SU-DHL-6 (cell line): Measurements from ENCODE around the gene TRIM63.
"Not testable (repeated sequence)": the region's sequence is repeated elsewhere in the genome, so short reads cannot be mapped to it uniquely, and the experiment has no call there.

Experiments used
- H2AFZ ChIP-seq: fragments of 200-600 bp; sonication (generic); 2 replicates; pipeline ENCODE4 v1.6.1; 2014; ENCODE audit warnings: low read depth, mild to moderate bottlenecking, moderate library complexity, mixed read lengths, antibody characterized with exemption, low read length; ENCODE audit not compliant: severe bottlenecking
- H3F3A ChIP-seq: fragments of 200-600 bp; shearing (Covaris generic); 2 replicates; pipeline ENCODE4 v1.6.0; 2016; ENCODE audit warnings: antibody characterized with exemption, mild to moderate bottlenecking; ENCODE audit not compliant: insufficient read depth
- H3K27ac ChIP-seq: fragments of 200-600 bp; sonication (generic); 2 replicates; pipeline ENCODE4 v1.5.1; 2016; ENCODE audit warnings: low read depth, mild to moderate bottlenecking, low read length, moderate library complexity, mixed read lengths
- H3K27me3 ChIP-seq: fragments of 200-600 bp; sonication (generic), shearing (Covaris generic); 2 replicates; pipeline ENCODE4 v1.6.0; 2014; ENCODE audit warnings: mild to moderate bottlenecking, low read length
- H3K36me3 ChIP-seq: fragments of 200-600 bp; sonication (generic); 2 replicates; pipeline ENCODE4 v1.6.1; 2014; ENCODE audit warnings: mild to moderate bottlenecking, low read length, mixed read lengths
- H3K4me2 ChIP-seq: fragments of 300-600, 200-600 bp; shearing (Covaris generic), sonication (generic); 2 replicates; pipeline ENCODE4 v1.6.0; 2014; ENCODE audit warnings: low read length, low read depth, mild to moderate bottlenecking; ENCODE audit not compliant: poor library complexity, severe bottlenecking
- H3K4me3 ChIP-seq: fragments of 200-600 bp; sonication (generic); 2 replicates; pipeline ENCODE4 v1.5.1; 2014; ENCODE audit warnings: antibody characterized with exemption, low read length, mild to moderate bottlenecking, mixed read lengths; ENCODE audit not compliant: insufficient read depth, poor library complexity, severe bottlenecking
- H3K79me2 ChIP-seq: fragments of 200-600 bp; sonication (generic); 2 replicates; pipeline ENCODE4 v1.6.1; 2014; ENCODE audit warnings: mild to moderate bottlenecking, low read length, moderate library complexity; ENCODE audit not compliant: insufficient read depth
- H3K9ac ChIP-seq: fragments of 200-600 bp; sonication (generic); 2 replicates; pipeline ENCODE4 v1.7.0; 2014; ENCODE audit warnings: mild to moderate bottlenecking, low read length
- H3K9me2 ChIP-seq: fragments of 200-600 bp; sonication (generic); replicated peaks from 2 replicates; pipeline ENCODE4 v1.6.1; 2014; ENCODE audit warnings: low read length; ENCODE audit not compliant: insufficient read depth
- H3K9me3 ChIP-seq: fragments of 200-600 bp; sonication (generic); 2 replicates; pipeline ENCODE4 v1.6.1; 2014; ENCODE audit warnings: low read length, mixed read lengths; ENCODE audit not compliant: insufficient read depth
- H4K20me1 ChIP-seq: fragments of 200-600 bp; sonication (generic); 2 replicates; pipeline ENCODE4 v1.6.1; 2014; ENCODE audit warnings: low read depth, mild to moderate bottlenecking, antibody characterized with exemption, low read length, moderate library complexity, mixed read lengths
- CTCF ChIP-seq: fragments of 200-600 bp; sonication (generic); IDR thresholded peaks from one replicate; pipeline ENCODE4 v1.5.1; 2017; ENCODE audit warnings: antibody characterized with exemption, mild to moderate bottlenecking, low read length, moderate library complexity; ENCODE audit not compliant: insufficient read depth, poor library complexity, severe bottlenecking
- EZH2phosphoT487 ChIP-seq: fragments of 200-600 bp; sonication (generic), shearing (Covaris generic); conservative IDR thresholded peaks from 2 replicates; pipeline ENCODE4 v1.6.1; 2018; ENCODE audit warnings: mild to moderate bottlenecking, antibody characterized with exemption, low read length, moderate library complexity, mixed read lengths

Gene TRIM63

GRCh38 chr1:26094677-26095383 lies 27.4 kb upstream of the TRIM63 start:
- no peak overlapping the region for H3K9ac ChIP-seq
- no peak overlapping the region for H3K27ac ChIP-seq
- H3K27me3 ChIP-seq = no peaks in the 10 kb centered on the region
- H4K20me1 ChIP-seq = no peaks in the 10 kb centered on the region
- H3K4me2 ChIP-seq = no peak overlapping the region
- no peak overlapping the region for H2AFZ ChIP-seq
- no peaks in the 10 kb centered on the region for H3K79me2 ChIP-seq
- no peaks in the 10 kb centered on the region for H3K9me3 ChIP-seq
- H3K4me3 ChIP-seq = no peak overlapping the region
- H3K9me2 ChIP-seq = no peaks in the 10 kb centered on the region
- no peaks in the 10 kb centered on the region for H3K36me3 ChIP-seq
- no peaks in the 10 kb centered on the region for H3F3A ChIP-seq
- TF ChIP-seq CTCF (no peak), EZH2phosphoT487 (no peak)

GRCh38 chr1:26094076-26094669 lies 26.7 kb upstream of the TRIM63 start:
- H3K79me2 ChIP-seq = no peaks in the 10 kb centered on the region
- no peak for TF ChIP-seq CTCF
- TF ChIP-seq EZH2phosphoT487 = no peak
- no peak overlapping the region for H3K9ac ChIP-seq
- no peaks in the 10 kb centered on the region for H3K36me3 ChIP-seq
- no peaks in the 10 kb centered on the region for H4K20me1 ChIP-seq
- H3K9me2 ChIP-seq = no peaks in the 10 kb centered on the region
- no peak overlapping the region for H2AFZ ChIP-seq
- no peak overlapping the region for H3K4me2 ChIP-seq
- no peak overlapping the region for H3K4me3 ChIP-seq
- H3K27ac ChIP-seq = no peak overlapping the region
- no peaks in the 10 kb centered on the region for H3K27me3 ChIP-seq
- H3F3A ChIP-seq = no peaks in the 10 kb centered on the region
- no peaks in the 10 kb centered on the region for H3K9me3 ChIP-seq

GRCh38 chr1:26093569-26093968 lies 26.1 kb upstream of the TRIM63 start:
- H3K4me2 ChIP-seq, H3K9me2 ChIP-seq, H3K27me3 ChIP-seq, H3K36me3 ChIP-seq, H3K79me2 ChIP-seq, H3K4me3 ChIP-seq, H3F3A ChIP-seq, H3K9ac ChIP-seq, H3K27ac ChIP-seq, H2AFZ ChIP-seq, H4K20me1 ChIP-seq, H3K9me3 ChIP-seq: not testable (repeated sequence)

GRCh38 chr1:26092422-26092821 lies 25.0 kb upstream of the TRIM63 start:
- Histone ChIP-seq H3F3A (no peaks in the 10 kb centered on the region), H3K4me2 (no peak overlapping the region), H3K9ac (no peak overlapping the region), H4K20me1 (no peaks in the 10 kb centered on the region), H3K9me3 (no peaks in the 10 kb centered on the region), H3K9me2 (no peaks in the 10 kb centered on the region), H3K4me3 (no peak overlapping the region), H3K79me2 (no peaks in the 10 kb centered on the region), H3K36me3 (no peaks in the 10 kb centered on the region), H3K27me3 (no peaks in the 10 kb centered on the region), H3K27ac (no peak overlapping the region), H2AFZ (no peak overlapping the region)
- TF ChIP-seq EZH2phosphoT487 (no peak), CTCF (no peak)
